NAMALWA (cell line): ENCODE data around the gene MUSTN1.
A peak's percentile ranks its signal among the peaks of the same experiment; 100 is the strongest.

Experiments
- DNase-seq: peaks from one replicate; pipeline ENCODE4 v3.0.0-alpha.2; 2015; ENCODE audit warnings: low spot score

MUSTN1 gene

GRCh38 chr3:52852419-52852818 is 17.6 kb upstream of the MUSTN1 start:
- no peak for DNase-seq

- DNase-seq = peak; percentile 49
Measured at GRCh38 chr3:52851348-52851747, 16.5 kb upstream of the MUSTN1 start.

GRCh38 chr3:52849656-52850055 is 14.8 kb upstream of the MUSTN1 start:
- DNase-seq = no peak

GRCh38 chr3:52848617-52849016 is 13.8 kb upstream of the MUSTN1 start:
- no peak for DNase-seq

GRCh38 chr3:52847726-52848125 is 12.9 kb upstream of the MUSTN1 start:
- DNase-seq = no peak

GRCh38 chr3:52847241-52847640 is 12.4 kb upstream of the MUSTN1 start:
- DNase-seq = no peak

GRCh38 chr3:52846432-52846965 is 11.7 kb upstream of the MUSTN1 start:
- no peak for DNase-seq

GRCh38 chr3:52845691-52846431 is 11.0 kb upstream of the MUSTN1 start:
- DNase-seq = peak; percentile 6

GRCh38 chr3:52845157-52845556 is 10.3 kb upstream of the MUSTN1 start:
- no peak for DNase-seq

- no peak for DNase-seq
Measured at GRCh38 chr3:52844290-52844975, 9.6 kb upstream of the MUSTN1 start.

- no peak for DNase-seq
Measured at GRCh38 chr3:52843881-52844280, 9.1 kb upstream of the MUSTN1 start.

- DNase-seq = no peak
Measured at GRCh38 chr3:52843108-52843865, 8.5 kb upstream of the MUSTN1 start.

GRCh38 chr3:52842424-52842823 is 7.6 kb upstream of the MUSTN1 start:
- DNase-seq = no peak

- DNase-seq = no peak
Measured at GRCh38 chr3:52841981-52842340, 7.1 kb upstream of the MUSTN1 start.

- no peak for DNase-seq
Measured at GRCh38 chr3:52841211-52841980, 6.6 kb upstream of the MUSTN1 start.

- no peak for DNase-seq
Measured at GRCh38 chr3:52839892-52840545, 5.2 kb upstream of the MUSTN1 start.

- DNase-seq = no peak
Measured at GRCh38 chr3:52839268-52839575, 4.4 kb upstream of the MUSTN1 start.

GRCh38 chr3:52838561-52839267 is 3.9 kb upstream of the MUSTN1 start:
- no peak for DNase-seq

GRCh38 chr3:52836986-52837385 is 2.2 kb upstream of the MUSTN1 start:
- no peak for DNase-seq

- no peak for DNase-seq
Measured at GRCh38 chr3:52836471-52836845, 1.6 kb upstream of the MUSTN1 start.
